Activated T-cell treated with anti-CD3 and anti-CD28 coated beads for 4 hours (primary cell): ENCODE measurements around the gene HOXC12.
A peak's percentile ranks its signal among the peaks of the same experiment; 100 is the strongest.

ENCODE experiments used
- DNase-seq: peaks from one replicate; pipeline ENCODE4 v3.0.0-alpha.2; 2020

Gene HOXC12

DNA sequence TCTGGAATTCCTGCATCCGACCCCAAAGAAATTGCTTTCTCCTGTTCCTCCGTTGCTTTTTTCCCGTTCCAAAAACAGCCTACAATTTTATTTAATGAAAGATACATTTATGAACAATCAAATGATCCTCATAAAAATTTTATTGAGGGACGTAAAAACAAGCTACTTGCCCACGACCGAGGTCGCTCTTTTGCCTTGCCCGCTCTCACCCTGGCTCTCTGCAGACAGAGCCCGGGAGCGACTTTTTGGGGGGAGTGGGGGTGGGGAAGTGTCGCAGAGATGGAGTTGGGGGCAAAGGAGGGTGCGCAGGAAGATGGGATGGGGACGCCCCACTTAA is 44.2 kb downstream of the HOXC12 start:
- no peak for DNase-seq

DNA sequence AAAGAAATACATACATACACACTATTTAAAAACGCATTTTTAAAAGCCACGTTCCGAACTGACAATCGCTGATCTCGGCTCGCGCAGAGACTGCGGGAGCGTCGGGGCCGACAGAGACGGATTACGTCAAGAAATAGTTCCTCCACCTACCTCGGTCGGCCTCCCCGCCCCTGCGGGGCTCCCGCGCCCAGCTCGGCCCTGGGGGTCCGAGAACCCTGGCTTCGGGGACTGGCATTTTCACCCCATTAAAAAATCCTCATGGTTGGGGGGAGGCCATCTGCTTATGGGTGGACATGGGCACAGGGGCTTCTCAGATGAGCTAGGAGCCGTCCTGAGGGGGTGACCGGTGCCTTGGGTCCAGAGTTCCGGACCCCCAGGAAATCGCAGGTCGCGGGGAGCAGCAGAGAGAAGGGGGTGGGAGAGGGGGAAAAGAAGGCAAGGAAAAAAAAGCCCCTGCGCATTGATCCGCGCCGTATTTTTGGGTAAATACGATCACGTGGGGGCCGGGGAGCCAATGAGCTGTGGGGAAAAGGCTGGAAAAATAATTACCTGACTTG is 44.9 kb downstream of the HOXC12 start:
- no peak for DNase-seq

DNA sequence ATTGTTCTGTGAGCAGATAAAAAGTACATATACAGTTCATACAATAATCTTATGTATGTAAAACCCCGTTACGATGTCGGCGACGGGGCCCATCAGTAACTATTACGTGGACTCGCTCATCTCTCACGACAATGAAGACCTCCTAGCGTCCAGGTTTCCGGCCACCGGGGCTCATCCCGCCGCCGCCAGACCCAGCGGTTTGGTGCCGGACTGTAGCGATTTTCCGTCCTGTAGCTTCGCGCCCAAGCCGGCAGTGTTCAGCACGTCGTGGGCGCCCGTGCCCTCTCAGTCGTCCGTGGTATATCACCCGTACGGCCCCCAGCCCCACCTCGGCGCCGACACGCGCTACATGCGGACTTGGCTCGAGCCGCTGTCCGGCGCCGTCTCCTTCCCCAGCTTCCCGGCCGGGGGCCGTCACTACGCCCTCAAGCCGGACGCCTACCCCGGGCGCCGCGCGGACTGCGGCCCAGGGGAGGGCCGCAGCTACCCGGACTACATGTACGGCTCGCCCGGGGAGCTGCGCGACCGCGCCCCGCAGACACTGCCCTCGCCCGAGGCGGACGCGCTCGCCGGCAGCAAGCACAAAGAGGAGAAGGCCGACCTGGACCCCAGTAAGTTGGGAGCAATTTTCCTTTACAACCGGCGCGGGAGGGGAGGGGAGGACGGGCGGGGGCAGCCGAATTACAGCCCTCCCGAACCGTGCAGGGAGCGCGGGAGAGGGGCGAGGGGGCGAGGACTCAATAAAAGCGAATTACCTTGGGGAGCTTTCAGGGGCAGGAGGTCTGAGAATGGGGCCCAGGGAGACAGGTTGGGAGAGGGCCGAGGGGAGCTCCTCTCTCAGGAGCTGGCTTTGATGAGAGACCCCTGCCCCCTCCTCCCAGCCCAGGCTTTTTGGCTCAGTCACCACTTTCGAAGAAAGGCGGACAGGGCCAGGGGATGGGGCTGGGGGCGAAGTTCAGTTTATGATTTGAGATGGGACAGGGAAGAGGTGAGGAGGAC is 45.7 kb downstream of the HOXC12 start, which contains the start of gene HOXC9:
Gene HOXC9, plus strand, starts transcription at position 46 of the 999 bp plus-strand sequence. Its CDS starts 28 bp downstream, at position 74.
- DNase-seq = no peak

DNA sequence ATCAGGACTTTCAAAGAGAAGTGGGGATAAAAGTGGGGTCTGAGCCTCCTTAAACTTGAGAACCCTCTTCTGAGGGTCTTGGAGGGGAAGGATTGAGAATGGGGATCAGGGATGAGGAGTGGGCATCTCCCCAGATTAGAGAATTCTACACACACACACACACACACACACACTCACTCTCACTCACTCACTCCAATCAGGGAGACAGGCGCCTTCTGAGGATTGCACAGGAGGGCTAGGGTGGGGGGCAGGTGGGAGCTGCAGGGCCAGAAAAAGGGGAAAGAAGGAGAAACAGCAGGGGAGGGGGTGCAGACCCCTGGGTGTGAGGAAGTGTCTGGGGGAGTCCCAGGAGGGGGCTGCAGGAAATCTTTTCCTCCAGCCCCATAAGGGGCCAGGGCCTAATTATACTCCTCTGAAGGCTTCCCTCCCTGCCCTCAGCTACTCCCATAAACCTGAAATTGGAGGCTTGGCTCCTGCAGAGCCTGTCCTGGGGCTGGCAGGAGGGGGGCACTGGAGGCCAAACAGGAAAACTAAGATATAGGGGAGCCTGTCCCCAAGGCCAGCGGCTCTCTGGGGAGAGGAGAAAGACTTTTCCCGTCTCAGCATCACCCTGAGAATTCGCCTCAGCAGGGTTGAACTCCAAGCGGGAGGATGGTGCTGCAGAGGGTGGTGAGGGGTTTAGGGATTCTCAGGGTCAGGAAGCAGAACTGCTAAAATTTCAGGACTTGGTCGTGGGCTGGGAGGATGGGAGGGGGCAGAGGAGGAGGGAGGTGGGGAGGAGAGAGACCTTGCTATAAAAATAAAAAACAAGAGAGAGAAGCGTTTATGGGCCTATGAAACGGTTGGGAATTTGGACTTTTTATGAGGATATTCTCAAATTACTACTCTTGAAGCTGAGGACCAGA is 46.8 kb downstream of the HOXC12 start:
- no peak for DNase-seq

DNA sequence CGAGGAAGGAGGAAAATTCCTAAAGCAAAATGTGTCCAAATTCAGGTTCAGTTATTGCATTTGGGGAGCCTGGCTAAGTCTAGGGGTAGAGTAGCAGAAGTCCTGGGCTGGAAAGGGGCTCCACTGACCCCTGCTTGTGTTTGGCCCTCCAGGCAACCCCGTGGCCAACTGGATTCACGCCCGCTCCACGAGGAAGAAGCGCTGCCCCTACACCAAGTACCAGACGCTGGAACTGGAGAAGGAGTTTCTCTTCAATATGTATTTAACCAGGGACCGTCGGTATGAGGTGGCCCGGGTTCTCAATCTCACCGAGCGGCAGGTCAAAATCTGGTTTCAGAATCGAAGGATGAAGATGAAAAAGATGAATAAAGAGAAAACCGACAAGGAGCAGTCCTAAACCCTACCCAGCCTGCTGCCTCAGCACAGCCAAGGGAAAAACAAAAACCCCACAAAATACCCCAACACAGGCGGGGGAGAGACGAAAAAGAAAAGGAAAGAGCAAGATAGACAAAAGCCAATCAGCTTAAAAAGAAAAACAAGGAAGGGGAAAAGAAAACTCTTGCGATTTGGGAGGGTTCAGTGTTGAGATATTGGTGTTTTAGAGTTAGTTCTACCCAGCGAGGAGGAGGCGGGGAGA is 47.7 kb downstream of the HOXC12 start:
- no peak for DNase-seq

DNA sequence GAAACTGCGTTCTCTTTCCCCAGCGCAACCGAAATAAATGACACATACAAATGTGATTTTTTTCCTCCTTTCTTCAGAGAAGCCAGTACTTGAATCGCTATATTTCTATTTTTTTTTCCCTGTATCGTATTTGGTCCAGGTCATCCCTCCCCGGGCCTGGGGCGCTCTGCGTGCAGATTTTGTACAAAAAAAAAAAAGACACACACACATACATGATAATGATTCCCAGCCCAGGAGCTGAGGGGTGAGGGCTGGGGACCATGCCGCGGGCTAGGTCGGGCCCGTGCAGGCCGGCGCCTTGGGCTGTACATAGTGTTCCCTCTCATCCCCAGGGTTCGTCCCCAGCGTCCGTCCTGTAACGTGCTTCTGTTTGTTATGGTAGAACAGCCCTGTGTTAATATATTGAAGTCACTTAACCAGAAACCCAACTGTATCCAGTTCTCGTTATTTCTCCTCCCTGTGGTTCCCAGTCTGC is 48.2 kb downstream of the HOXC12 start:
- DNase-seq = no peak

DNA sequence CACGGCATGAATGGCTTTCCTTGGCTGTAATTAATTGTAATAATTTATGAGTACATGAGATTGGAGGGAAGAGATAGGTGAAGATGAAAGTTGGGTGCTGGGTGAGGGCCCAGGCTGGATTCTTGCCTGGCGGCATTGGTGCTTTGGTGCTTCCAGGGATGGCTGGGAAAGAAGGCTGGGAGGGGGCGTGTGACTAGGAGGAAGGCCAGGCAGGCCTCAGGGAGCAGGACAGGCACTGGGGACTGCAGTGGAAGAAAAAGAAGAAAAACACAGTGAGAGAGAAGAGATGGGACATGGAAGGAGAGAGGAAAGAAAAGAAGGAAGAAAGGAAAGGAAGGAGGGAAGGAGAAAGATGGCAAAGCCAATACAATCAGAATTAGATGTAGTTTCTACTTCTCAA is 48.9 kb downstream of the HOXC12 start:
- DNase-seq = no peak

DNA sequence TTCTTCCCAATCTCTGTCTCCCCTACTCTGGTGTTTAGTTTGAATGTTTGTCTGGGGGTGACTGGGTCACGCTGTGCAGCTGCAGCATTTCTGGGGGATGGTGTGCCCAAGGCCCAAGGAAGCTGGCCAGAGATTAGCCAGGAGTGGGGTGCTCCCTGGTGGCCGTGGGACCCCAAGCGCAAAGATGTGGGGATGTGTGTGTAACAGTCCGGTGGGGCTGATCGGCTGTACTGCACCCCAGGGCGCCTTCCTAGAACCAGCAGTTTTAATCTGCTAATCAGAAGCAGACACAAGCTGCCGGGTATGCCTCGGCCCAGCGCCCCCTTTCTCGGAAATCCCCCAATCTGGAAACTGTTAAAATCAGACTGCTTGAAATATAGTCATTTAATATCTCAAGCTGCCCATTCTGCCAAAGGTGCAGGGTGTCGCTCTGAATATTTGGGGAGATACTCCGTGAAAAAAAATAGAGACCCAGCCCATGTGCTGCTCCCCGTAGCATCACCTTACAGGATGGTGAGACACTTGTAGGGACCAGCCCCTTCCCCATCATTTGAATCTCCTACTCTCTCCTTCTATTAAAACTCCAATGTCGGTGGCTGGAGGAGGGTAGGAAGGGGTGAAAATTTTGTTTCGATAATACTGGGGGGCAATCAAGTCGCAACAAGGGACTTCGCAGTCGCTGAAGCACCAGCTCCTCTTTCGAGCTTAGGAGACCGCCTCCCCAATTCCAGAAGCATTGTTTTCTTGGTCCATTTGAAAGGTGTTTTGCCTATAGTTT is 49.5 kb downstream of the HOXC12 start:
- no peak for DNase-seq

DNA sequence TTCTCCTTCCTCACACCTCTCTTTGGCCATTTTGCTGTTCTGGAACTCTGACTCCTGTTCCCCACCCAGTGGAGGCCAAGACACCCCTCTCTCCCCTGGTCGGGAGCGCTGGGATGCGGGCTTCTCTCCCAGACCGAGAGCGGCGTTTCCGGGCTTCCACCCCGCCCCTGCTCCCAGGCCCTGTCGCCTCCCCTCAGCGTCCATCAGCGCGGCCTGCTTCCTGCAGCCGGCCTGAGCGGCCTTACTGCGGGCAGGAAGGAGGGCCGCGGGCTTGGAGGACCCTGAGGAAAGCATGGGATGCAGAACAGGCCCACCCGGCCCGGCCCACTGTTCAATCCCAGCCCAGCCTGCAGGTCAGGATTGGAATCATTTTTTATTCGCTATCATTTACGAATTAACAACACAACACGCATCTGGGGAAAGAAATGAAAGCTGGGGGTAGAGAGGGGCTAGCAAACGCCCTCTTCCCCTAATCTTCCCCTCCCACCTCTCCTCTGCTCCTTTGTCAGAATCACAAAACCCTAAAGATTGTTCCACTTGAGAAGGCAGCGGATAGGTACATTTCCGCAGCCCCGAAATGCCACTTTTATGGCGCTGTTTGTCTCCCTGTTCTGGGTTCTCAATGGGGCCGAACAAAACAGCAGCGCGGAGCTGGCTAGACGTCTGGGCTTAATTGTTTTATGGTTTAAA is 50.3 kb downstream of the HOXC12 start:
- DNase-seq = no peak

DNA sequence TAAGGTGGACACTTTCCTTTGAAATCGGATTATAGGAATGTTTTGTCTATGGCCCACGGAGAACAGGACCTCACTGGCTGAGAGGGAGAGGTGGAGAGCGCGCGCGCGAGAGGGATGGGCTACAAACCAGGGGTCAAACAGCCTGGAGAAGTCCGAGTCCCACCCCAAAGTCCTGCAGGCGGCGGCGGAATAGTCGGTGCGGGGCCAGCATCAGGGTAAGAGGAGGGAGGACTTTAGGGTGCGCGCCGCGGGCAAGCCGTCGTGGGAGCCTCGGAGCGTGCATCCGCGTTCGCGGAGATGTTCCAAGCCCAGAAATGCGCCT is 50.8 kb downstream of the HOXC12 start:
- no peak for DNase-seq

DNA sequence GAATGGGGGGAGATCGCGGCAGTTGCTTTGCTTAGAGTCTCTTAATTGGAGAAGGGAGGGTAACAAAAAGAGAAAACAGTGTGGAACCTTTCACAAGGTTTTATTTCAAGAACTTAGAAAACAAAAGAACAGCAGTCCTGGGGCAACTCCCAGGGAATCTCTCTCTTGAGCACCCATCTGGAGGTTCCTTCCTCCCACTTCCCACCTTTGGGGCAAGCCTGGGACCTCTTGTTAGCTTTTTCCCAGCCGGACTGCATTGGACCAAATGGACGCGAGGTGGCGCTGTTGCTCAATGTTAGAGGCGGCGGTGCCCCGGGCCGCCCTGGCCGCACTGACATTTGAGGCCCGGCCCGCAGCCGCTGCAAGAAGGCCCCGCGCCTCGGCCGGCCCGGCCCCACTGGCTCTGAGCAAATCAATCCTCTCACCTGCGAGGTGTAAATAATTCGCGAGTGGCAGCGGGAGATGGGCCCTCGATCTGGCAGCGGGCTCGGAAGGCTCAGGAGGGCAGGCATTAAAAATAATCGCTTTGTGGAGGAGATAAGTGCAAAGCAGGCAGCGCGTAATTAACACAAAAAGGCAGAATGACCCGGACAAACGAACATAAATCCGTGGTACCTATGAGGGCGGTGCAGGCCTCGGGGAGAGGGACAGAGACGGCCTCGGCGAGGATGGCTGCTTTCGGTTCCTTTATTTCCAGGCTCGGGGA is 51.3 kb downstream of the HOXC12 start:
- DNase-seq = peak; percentile 81

DNA sequence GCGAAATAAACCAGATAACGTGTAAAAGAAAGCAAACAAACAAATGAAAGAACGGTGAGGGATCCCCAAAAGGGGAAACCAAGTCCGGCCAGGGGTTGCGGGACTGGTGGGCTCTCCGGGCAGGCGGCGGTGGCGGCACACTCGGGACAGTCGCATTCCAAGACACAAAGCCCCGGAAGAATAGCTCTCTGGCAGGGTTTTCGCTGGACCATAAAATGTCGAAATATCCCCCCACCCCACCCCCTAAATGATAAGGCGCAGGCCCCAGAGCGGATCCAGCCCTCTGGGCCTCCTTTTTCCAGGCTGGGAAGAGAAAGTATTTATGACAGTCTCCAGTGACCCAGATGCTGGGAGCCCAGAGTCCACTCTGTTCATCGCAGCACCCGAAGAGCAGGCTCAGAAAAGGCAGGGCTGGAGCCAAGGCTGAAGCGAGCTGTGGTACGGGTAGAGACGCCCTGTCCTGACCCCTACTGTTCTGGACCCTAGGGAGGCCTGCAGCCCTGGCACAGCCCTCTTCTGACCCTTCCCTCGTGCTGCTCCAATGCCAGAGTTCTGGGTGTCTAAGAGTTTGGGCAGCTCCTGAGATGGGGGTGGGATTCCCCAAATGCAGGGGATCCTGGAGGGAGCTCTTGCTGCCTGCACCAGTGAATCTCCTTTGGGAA is 52.0 kb downstream of the HOXC12 start:
- DNase-seq = no peak

DNA sequence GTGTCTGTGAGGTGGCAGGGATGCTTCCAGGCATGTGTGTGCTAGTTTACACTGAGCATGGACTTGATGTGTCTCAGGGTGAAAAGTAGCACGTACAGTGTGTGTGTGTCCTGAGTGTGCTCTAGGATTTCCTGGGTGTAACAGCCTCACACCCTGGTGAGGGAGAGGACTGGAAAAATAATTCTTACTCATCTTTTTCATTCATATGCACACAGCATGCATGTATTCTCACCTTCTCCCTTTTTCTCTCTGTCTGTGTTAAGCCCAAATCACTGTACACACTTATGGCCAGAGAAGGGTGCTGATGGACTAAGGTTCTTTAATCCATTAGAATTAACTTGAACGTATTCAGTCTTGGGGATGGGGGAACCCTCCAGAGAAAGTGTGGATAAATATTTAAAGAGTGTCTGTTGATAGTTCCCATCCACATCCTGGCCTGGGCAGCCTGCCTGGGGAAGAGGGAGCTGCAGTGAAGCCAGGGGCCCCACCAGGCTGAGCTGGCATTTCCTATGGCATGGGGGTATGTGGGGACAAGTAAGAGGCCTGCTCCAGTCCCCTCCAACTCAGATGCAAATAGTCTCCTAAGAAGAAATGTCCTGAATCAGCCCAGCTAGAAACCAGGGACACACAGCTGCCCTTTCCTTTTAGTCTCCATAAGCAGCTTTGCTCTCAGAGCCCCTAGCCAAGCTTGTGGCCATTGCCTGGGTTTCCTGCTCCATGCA is 53.0 kb downstream of the HOXC12 start:
- DNase-seq = no peak

DNA sequence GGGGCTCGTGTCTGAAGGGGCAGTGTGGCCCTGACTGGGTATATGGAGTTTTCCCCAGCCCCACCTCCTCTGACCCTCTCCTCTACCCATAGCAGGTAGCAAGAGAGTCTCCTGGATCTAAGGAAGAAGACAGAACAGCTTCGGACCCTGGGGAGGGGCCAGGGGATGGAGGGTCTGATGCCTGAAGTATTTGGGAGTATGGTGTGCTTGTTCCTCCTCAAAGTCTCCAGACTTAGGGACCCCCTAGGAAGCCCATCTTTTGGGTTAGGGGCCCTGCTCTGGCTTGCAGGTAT is 53.5 kb downstream of the HOXC12 start:
- no peak for DNase-seq
